Subcutaneous adipose tissue (tissue), 4 donors: ENCODE data around the gene GABPA. TPM values are rescaled to one million over a fixed set of nuclear protein-coding genes. Genes with fewer than 3 reads are reported as not detected.

Experiments used
- CTCF ChIP-seq: fragments of 450-650 bp; IDR thresholded peaks from one replicate; pipeline ENCODE4 v1.5.1; 2016; ENCODE audit warnings: low read depth, mild to moderate bottlenecking, control low read depth, antibody characterized with exemption, moderate library complexity
- total RNA-seq, 4 donors: library from RNA; depleted of rRNA; stranded (reverse); fragments of >200 nt; gene quantifications; one replicate each; pipeline ENCODE4 v1.1.0, GENCODE V29; 2016

The GABPA gene
- total RNA-seq, 4 donors from 2014 or later: 25.8 to 39.9 (median 27.5) TPM

- TF ChIP-seq CTCF: no peak
Observed at GRCh38 chr21:25733859-25734653, 716 bp upstream of the GABPA start.

DNA sequence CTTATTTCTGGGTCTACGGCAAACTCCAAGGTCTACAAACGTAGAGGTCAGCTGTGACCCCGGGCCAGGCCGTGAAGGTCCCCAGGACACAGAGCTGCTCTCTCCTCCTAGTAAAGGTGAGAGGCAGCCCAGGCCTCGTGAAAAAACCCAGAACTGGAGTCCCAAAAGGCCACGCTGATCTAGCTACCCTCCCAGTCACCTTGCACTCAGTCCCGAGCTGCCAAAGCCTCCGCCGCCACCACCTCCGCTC is 193 bp upstream of the GABPA start:
- no peak for TF ChIP-seq CTCF

DNA sequence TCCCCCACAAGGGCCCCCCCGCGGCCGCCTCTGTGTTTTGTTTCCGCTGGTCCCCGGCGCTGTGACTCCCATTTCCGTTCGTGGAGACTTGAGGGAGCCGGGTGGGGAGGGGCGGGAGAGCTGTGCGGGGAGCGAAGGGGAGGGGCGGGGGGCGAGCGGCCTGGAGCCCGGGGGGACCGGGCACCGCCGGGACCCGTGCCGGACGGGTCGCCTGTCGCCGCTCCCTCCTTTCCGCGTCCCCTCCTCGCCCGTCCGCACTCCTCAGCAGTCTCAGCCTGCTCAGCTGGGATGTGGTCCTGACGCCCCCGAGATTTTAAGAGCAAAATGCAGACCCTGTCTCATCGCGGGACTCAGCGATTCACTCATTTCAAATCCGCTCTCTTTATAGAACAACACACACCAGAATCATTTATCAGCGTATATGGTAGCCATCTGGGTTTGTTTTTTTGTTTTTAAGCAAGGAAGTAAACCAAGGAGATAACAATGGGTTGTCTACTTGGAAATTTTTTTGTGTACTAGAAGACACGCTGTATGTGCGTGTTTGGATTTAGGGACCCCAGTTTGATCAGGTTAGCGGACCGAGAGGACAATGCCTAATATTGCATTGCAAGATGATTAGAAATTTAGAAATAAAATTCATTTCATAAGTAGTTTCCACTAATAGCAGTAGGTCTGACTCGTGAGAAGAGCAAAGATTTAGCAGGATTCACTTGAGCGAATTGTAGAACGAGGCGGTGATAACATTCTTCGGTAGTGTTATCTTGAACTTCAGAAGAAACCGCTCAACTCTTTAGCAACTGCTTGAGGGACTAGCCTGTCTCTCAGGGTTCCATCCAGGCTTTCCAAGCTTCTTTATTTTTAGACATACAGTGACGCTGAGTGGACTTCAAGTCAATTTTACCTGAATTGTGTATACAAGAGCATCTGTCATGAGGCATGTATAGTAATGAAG is 1.1 kb downstream of the GABPA start:
- no peak for TF ChIP-seq CTCF

- TF ChIP-seq CTCF: no peak
Observed at GRCh38 chr21:25737421-25737820, 2.6 kb downstream of the GABPA start.

DNA sequence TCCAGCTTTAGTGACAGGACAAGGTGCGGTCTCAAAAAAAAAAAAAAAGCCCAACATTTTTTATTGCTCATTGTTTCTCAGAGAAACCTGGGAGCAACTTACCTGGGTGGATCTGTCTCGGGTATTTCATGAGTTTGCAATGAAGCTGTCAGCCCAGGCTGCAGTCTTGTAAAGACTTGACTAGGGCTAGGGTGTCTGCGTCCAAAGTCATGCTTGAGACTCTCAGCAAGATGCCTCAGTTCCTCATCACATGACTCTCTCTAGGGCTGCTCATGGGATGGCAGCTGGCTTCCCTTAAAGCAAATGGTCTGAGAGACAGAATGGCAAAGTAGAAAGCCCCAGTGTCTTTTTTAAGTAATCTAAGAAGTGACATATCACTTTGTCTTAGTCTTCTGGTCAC is 8.1 kb downstream of the GABPA start:
- TF ChIP-seq CTCF: no peak

- no peak for TF ChIP-seq CTCF
Observed at GRCh38 chr21:25744854-25745253, 10.1 kb downstream of the GABPA start.

- no peak for TF ChIP-seq CTCF
Observed at GRCh38 chr21:25750085-25750484, 15.3 kb downstream of the GABPA start.
